HG03139 (cell line): Measurements from ENCODE around the gene ILRUN.
"Not testable (repeated sequence)": the region's sequence is repeated elsewhere in the genome, so short reads cannot be mapped to it uniquely, and the experiment has no call there.

Experiments used
- ATAC-seq: cut with Tn5 transposase; IDR thresholded peaks from one replicate; pipeline ENCODE4 v1.9.1; 2021; ENCODE audit not compliant: unreplicated experiment

ILRUN gene

GRCh38 chr6:34696739-34697543 is at the start of gene ILRUN:
Gene ILRUN (minus strand): TSS chr6:34696767. CDS start chr6:34696603, 164 bp downstream.
- peak; percentile 78 for ATAC-seq

GRCh38 chr6:34745277-34746103 is 48.9 kb upstream of the ILRUN start:
- ATAC-seq, result no peak

GRCh38 chr6:34744294-34744647 is 47.7 kb upstream of the ILRUN start:
- not testable (repeated sequence) for ATAC-seq

DNA sequence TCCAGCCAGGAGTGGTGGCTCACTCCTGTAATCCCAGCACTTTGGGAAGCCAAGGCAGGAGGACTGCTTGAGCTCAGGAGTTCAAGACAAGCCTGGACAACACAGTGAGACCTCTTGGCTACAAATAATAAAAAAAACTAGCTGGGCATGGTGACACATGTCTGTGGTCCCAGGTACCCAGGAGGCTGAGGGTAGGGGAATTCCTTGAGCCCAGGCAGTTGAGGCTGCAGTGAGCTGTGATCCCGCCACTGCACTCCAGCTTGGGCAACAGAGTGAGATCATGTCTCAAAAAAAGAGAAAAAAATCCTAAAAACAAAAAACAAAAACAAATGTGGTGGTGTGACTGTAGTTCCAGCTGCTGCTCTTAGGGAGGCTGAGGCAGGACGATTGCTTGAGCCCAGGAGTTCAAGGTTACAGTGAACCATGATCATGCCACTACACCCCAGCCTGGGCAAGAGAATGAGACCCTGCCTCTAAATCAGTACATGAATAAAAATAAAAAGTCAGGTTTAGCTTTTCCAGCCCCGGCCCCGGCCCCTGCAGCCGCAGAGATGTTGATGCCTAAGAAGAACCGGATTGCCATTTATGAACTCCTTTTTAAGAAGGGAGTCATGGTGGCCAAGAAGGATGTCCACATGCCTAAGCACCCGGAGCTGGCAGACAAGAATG is 47.2 kb upstream of the ILRUN start:
- no peak for ATAC-seq

DNA sequence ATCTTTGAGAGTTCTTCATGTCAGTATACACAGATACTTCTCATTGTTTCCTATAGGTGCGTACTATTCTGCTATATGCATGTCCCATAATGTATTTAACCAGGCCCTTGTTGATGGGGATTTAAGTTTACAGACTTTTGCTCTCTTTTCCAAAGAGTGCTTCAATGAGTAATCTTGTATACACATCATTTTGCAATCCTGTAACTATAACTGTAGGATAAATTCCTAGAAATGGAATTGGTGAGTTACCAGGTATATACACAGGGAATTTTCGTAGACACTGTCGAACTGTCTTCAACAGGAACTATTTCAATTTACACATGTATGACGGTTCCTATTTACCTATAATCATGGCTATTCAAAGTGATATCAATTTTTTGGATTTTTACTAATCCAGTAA is 45.5 kb upstream of the ILRUN start:
- ATAC-seq, result no peak

GRCh38 chr6:34736823-34737222 is 40.3 kb upstream of the ILRUN start:
- ATAC-seq, result no peak

- ATAC-seq, result no peak
These were observed 35.0 kb upstream of the ILRUN start for GRCh38 chr6:34731393-34732060.

DNA sequence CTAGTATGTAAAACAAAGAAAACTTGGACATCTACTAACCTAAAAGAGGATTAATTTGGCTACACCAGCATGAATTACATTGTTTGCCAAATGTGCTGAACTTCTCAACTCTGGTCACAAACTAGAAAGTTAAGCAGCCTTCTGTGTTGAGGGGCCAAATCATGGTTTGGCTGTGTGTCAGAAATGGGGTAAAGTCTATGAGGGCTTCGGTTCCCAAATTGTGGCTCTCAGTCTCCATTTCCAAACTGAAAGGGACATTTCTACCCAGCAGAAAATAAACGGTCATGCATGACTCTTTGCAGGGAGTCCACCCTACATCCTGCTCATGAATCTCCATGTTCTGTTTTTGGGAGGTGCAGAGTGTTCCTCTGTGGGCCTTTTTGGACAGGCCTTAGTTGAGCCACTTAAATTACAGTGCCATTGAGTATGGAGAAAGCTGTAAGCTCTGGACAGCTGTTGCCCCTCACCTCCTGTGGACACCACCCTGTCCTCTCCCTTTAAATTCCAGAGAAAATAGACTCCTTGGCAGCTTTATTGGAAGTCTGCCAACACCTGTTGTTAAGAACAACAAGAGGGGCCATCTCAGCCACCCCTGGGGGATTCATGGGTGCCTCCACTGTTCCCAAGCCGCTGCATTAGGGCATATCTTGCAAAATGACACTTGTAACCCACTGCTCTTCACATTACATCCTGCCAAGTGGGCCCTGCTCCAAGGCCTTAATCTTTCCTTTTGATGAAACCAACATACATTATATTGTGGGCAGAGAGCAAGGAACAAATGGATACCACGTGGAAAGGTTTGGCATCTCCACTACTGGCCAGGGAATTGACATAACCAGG is 33.3 kb upstream of the ILRUN start:
- ATAC-seq, result no peak

GRCh38 chr6:34726055-34726454 is 29.5 kb upstream of the ILRUN start:
- ATAC-seq, result no peak

- ATAC-seq, result no peak
These were observed 26.6 kb upstream of the ILRUN start for GRCh38 chr6:34723203-34723602.

GRCh38 chr6:34722451-34722850 is 25.9 kb upstream of the ILRUN start:
- ATAC-seq, result no peak

GRCh38 chr6:34720160-34720559 is 23.6 kb upstream of the ILRUN start:
- ATAC-seq, result not testable (repeated sequence)

- ATAC-seq, result not testable (repeated sequence)
These were observed 23.1 kb upstream of the ILRUN start for GRCh38 chr6:34719646-34720045.

DNA sequence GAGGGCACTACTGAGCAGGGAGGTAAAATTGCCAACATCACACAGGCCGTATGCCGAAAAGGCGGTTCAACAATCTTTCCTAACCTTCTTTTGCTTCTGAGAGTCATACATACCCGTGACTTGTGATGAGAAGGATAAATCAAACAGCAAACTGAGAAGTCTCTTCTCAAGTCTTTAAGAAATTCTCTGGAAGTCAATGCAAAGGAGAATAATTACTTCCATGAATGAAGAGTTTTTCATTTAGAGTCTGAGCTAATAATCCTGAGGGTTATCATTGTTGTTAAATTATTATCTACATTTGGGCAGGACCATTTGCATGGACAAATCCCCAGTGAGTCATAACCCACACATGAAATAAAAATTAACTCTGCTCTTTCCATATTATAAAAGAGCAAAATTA is 22.4 kb upstream of the ILRUN start:
- no peak for ATAC-seq

DNA sequence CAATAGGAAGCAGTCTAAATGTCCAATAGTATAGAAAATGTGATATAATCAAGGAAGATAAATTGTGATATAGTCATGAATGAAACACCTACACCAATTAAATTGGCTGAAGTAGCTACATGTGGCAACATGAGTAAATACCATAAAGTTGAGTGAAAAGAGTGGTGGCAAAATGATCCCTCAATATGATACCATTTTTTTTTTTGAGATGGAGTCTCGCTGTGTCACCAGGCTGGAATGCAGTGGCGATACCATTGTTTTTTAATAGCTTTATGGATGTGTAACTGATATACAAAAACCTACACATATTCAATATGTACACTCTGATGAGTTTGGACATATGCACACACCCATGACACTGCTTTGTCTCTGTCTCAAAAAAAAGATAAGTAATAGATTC is 20.9 kb upstream of the ILRUN start:
- ATAC-seq, result no peak

DNA sequence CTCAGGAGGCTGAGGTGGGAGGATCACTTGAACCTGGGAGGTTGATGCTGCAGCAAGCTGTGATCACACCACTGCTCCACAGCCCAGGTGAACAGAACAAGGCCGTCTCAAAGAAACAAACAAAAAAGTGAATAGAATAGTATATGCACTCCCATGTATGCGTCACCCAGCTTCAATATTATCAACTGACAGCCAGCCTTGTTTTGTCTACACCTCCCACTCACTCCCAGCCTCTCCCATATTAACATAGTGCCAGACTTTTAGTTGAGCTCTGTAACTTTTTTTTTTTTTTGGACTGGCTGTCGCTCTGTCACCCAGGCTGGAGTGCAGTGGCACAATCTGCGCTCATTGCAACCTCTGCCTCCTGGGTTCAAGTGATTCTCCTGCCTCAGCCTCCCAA is 18.1 kb upstream of the ILRUN start:
- ATAC-seq, result no peak

DNA sequence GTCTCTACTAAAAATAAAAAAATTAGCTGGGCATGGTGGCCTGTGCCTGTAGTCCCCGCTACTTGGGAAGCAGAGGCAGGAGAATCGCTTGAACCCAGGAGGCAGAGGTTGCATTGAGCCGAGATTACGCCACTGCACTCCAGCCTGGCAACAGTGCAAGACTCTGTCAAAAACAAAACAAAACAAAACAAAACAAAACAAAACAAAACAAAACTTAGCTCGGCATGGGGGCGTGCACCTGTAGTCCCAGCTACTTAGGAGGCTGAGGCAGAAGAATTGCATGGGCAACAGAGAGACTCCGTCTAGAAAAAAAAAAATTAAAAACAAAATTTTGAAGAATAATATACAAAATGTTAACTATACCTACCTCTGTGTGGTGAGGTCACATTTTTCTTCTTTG is 16.3 kb upstream of the ILRUN start:
- not testable (repeated sequence) for ATAC-seq

DNA sequence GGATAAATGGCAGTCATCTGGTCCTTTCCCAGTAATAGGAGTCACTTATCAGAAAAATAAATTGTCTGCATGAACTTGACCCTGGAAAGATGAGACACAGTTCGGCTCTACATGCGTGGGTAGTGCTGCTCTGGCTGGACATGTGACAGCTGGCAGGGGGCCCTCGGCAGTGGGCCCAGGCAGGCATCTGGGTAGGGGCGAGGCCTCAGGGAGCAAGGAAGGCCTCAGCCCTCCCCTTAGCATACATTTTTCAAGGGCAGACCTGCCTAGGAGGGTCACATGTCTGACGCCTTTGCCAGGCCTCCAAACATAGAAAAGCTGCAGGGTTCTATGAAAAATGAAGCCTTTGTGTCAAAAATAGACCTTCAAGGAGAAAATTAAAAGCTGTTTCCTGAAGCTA is 12.8 kb upstream of the ILRUN start:
- ATAC-seq, result no peak

GRCh38 chr6:34705241-34705640 is 8.7 kb upstream of the ILRUN start:
- ATAC-seq, result no peak

- ATAC-seq, result no peak
These were observed 4.6 kb upstream of the ILRUN start for GRCh38 chr6:34701199-34701598.
